ENCODE results near the gene C1QTNF3. TPM values are rescaled to one million over a fixed set of nuclear protein-coding genes. Genes with fewer than 3 reads are reported as not detected.

C1QTNF3 gene, protein sequence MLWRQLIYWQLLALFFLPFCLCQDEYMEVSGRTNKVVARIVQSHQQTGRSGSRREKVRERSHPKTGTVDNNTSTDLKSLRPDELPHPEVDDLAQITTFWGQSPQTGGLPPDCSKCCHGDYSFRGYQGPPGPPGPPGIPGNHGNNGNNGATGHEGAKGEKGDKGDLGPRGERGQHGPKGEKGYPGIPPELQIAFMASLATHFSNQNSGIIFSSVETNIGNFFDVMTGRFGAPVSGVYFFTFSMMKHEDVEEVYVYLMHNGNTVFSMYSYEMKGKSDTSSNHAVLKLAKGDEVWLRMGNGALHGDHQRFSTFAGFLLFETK
- total RNA-seq, result 0.31 and 0.78 TPM in 2 replicates

DNA sequence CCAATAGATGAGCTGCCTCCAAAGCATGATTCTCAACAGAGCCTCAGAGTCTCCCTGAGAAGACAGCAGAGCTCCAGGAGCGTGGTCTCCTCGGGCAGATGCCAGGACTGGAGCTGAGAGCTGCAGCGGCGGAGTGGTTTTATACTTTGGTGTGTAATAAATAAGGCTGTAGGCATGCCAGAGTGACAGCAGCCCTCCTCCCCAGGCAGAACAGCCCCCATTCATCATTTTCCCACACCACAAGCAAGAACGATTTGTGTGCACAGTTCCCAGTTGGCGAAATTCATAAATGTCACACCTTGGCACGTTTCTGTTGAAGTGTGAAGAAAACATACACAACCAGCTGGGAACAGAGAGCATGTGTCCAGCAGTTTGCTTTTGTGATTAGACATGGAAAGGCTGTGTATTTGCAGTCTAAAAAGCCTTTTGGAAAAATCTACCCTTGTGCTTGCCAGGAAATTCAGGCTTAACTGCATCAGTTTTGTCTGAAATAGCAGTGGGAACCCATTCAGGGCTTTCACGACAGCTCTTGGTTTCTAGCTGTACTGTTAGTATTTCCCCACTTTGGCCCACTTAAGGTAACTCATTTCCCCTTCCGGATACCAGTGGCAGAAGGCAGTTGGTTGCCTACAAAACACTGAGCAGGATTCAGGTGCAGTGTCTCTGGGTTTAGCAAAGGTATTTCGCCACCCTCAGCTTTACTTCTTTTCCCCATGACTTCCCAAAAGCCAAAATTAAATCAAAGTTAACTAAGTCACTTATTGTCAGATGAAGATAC lies at the start of gene C1QTNF3:
Gene C1QTNF3 (minus strand): TSS at position 115 of the 778 bp plus-strand sequence. CDS start 88 bp downstream, at position 27.

GRCh38 chr5:34007621-34008600 lies 35.1 kb downstream of the C1QTNF3 start, which contains the start of gene AMACR:
TSS of gene AMACR (minus strand) at chr5:34008050. CDS start at chr5:34008019, 31 bp downstream.

GRCh38 chr5:33984671-33985124 lies 58.3 kb downstream of the C1QTNF3 start, which contains the start of gene SLC45A2:
TSS of gene SLC45A2 (minus strand) at chr5:33984693. CDS start at chr5:33984583, 110 bp downstream.

Other genes starting within 250 kb of the C1QTNF3 start
- gene ADAMTS12, start 151.2 kb downstream of the C1QTNF3 start, total RNA-seq, result 20.2 and 20.8 TPM in 2 replicates
- gene RXFP3, start 106.8 kb downstream of the C1QTNF3 start, total RNA-seq, result not detected in 2 replicates
- gene SLC45A2, start 58.5 kb downstream of the C1QTNF3 start, total RNA-seq, result not detected in 2 replicates
- 9.5 and 12.7 TPM in 2 replicates for gene AMACR, start 35.2 kb downstream of the C1QTNF3 start, total RNA-seq

Data from cardiac ventricle fibroblast (primary cell).